ENCODE results near the gene IL1RAPL1.

Gene IL1RAPL1

DNA sequence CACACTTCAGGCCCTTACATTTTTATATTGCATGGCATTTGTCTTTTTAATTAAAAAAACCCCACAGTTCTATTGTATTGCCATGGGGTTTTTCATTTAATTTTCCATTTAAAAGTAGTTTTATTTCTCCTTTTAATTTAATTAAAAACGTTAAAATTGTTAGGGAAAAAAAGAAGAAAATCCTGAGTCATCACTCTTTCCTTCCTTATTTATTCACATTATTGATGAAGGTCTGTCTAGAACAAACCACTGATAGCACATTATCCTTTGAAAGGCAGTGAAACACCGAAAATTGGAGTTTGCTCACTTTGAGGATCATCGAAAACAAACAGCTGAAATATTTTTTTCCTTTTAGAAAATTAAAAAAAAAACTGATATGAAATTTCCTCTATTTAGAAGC, 868.5 kb downstream of the IL1RAPL1 start:
- DNase-seq, result no peak

DNA sequence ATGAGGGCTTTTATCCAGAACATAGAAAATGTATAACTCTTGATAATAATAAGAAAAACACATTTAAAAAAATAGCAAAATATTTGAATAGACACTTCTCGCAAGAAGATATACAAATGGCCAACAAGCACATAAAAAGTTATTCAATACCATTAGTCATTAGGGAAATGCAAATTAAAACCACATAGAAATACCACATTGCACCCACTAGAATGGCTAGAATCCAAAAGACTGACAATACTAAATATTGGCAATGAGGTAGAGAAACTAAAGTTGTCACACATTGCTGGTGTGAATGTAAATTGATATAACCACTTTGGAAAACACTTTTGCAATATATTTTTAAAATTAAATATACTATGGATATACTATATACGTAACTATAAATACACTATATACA, 873.8 kb downstream of the IL1RAPL1 start:
- DNase-seq, result no peak

DNA sequence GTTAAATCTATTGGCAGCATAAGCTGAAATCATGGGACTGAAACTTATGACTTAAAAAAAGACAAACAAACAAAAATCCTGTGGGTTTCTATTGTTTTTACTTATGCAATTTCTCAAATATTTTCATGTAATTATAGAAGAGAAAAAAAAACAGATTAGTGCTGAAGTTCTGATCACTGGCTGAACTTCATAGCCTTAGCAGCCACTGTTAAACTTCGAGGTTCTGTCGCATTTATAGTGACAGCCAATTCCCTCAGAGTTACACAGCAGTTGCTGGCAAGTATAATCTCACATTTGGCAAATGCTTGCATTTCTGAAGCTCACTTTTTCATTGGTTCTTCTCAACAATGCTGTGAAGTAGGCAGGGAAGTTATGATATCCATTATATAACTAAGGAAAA, 879.2 kb downstream of the IL1RAPL1 start:
- DNase-seq, result no peak

DNA sequence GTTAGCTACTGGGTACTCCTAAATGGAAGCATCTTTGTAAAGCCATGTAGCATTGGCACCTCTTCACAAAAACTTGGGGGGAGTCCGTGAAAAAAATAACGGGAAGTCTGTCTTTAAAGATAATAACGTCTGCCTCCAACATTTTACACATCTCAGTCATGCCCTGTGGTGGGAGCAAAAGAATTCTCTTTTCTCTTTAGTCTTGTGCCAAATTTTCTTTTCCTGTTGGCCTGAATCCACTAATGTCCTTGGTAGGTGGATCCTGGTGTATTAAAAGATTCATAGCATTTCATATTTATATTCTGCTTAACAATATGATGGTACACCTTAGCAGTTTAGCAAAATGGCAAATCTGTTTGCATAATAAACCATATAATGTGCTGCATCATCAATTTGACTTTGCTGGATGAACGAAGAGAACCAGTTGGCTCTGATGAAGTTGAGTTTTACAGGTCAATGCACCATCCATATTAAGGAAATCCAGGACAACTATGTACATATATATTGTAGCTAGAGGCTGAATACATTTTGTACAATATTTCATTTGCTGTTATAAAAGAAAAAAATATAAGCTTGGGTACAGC, 881.8 kb downstream of the IL1RAPL1 start:
- no peak for DNase-seq

DNA sequence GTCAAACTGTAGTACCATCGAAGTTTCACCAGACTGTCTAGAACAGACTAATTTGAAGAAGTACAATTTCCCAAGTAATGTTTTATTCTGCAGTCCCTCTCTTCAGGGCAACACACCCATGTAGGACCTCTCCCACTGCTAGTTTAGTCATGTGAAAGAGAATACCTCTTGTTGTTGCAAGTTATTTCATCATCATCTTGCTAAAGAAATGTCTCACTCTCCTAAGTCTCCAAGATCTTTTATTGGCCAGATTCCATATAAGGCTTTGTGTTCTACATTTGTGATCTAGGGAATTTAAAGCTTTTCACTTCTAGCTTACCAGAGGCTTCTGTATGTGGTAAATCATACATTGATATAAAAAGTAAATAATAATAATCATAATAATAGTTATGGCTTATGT, 882.8 kb downstream of the IL1RAPL1 start:
- no peak for DNase-seq

DNA sequence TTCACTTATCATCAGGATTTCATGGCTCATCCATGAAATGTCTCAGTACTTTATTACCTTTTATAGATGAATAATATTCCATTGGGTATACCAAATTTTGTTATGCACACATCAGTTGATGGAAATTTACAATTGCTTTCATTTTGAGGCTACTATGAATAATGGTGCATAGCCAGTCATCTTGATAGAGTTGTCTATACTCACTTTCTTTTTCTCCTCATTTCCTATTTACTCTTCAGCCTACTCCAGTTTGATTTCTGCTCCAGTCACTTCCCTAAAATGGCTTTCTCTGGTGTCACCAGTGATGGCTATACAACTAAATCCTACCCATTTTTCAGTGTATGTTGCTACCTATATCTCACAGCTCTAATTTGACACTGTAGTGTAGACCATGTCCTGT, 884.6 kb downstream of the IL1RAPL1 start:
- DNase-seq, result no peak

DNA sequence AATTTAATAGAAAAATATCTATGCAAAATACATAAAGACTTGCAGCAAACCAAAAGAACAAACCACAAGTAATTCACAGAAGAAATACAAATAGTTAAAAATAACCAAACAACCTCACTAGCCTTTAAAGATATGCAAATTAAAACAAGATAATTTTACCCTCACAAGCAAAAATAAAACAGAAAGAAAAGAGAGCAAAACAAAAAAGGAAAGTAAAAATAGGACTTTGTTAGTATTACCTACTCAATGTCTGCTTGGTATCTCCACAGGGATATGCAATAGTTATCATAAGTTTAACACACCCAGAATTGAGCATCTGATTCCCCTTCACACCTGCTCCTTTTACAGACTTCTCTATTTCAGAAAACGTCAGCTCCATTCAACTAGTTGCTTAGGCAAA, 890.6 kb downstream of the IL1RAPL1 start:
- DNase-seq, result no peak

DNA sequence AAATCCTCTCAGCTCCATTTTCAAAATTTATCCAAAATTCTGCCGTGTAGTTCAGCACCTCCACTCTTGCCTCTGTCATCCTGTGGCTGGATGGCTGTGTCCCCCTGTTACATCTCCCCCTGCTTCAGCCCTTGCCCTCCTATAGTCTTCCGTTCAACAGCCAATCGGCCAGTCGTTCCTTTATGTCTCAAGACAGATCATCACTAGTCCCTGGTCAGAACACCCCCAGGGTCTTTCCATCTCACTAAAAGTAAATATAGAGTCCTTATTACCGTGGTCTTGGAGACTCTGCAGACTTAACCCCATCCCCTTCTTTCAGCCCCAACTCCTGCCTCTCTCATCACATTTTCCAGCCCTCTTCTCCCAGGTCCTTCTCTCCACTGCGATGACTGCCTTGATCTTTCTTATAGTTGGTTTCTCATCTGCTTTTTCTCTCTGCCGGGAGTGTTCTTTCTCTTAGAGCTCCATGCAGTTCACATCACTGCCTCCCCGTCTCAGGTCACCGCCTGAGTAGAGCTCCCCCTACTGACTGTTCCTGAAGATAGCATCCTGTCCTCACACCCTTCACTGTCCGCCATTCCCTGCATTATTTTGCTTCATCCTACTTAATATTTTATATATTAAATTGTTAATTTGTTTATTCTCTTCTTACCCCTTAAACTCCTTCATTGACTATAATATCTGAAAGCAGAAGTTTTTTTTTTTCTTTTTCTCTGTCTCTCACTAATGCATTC, 891.3 kb downstream of the IL1RAPL1 start:
- no peak for DNase-seq

DNA sequence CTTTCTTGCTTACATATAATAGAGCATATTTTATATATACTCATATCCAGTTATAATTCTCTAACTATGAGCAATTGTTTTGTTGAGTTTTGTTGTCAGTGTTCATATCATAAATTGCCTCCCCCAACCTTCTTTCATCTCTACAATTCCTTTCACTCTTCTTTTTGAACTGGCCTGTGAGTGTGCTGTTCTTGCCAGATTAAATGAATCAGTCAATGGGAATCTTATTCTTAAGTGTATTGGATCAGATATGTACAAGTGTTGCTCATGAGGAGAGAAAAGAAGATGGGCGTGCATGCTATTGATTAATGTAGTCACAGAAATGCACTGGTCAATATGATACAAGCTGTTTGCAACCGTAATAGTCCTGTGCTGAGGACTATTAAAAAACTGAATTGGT, 900.0 kb downstream of the IL1RAPL1 start:
- DNase-seq, result no peak

DNA sequence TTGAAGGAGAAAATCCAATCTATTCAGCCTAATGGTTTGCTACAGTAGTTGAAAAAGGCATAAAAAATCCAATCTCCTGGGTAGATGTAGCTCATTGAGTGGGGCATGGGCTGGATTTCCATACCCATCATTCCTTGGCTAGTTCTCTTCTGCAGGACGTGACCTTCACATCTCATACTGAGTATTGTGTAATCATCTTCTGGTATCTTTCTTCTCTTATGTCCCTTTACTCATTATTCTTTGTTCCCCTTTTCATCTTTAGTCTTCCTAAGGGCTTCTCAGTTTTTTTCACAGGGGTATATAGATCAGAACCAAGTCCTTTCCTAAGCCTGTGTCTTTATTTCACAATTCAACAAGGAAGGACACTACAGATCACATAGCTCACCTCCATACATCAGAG, 900.5 kb downstream of the IL1RAPL1 start:
- DNase-seq, result no peak

DNA sequence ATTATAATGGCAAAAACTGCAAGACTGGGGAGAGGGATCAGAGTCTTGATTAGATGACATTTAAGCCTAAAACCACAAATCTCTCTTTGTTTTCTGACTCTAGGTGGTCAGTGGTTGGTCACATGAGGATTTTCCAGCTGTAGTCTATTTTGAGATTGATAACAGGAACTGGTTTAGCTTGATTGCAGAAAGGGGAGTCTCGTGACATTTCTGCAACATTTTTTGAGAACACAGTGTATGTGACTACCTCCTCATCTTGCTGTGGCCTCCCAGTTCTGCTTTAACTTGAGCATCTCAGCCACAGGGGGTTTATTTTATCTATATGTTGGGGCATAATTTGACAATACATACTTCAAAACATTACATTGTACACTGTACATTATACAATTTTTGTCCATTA, 901.7 kb downstream of the IL1RAPL1 start:
- DNase-seq, result no peak

DNA sequence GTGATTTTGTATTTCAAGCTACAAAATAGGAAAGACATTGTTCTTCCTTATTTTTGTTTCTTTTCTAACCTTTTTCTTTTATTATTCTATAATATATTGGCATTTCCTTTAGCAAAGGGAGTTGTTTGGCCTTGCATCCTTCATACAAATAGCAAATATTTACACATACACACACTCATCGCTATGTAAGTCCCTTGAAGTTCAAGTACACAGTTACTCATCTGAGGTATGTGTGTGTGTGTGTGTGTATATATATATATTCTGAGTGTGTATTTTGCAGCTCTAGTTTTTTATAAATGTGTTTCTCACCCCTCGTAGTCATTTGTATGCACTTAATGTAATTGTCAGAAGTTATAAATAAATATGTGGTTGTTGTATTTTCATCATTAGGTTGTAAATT, 903.4 kb downstream of the IL1RAPL1 start:
- DNase-seq, result no peak

DNA sequence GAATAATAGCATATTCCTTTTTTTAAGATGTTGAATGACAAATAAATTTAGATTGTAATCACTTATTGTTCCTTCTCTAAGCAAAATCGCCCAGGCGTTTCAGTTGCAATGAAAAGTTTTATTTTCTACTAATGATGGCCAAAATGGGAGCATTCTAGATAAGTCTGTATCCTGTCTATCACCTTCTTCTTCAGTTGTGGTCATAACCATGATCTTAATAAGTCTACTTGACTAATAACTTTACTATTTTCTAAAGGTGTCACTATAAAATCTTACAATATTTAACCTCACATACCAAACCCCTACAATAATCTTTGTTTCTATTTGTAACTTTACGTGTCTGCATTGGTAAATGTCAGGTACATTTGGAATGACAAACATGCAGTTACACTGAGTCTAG, 904.4 kb downstream of the IL1RAPL1 start:
- DNase-seq, result no peak

DNA sequence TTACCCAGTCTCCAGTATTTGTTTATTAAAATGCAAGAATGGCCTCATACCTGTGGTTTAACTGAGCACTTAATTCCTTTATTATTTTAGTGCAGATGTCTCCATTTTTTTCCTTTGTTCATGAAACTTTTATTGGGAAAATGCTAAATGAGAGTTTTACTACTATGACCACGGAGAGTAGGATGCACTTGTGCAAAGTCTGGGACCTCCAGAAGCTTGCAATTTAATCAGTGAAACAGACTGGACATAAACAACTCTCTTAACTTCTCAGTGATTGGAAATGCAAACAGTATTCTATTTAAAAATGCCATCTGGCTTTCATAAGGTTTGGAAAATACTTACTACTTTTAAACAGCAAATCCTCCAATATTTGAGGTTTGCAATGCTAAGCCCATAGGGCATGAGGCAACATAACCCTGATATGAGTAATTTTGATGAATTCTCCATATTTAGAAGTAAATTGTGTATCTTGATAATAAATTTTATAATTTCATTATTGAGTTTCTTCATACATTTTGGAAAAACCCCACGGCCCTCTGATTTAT, 909.5 kb downstream of the IL1RAPL1 start:
- DNase-seq, result no peak

DNA sequence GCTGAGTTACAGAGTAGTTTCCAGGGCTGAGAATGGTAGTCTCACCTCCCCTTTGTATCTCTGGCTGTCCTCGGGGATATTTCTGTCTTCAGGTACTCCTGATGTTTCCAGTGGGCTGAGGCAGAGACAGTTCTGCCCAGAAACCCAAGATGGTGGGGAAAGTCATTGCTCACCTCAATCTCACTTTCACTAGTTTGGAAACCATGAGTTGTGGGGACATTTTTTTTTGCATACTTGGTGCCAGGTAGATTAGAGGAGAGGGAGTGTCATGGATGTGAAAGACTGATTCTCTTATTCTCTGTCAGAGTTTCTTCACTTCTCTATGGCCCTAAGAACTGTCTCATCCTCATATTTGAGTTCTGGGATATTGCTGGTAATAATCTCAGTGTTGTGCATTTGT, 919.5 kb downstream of the IL1RAPL1 start:
- no peak for DNase-seq

DNA sequence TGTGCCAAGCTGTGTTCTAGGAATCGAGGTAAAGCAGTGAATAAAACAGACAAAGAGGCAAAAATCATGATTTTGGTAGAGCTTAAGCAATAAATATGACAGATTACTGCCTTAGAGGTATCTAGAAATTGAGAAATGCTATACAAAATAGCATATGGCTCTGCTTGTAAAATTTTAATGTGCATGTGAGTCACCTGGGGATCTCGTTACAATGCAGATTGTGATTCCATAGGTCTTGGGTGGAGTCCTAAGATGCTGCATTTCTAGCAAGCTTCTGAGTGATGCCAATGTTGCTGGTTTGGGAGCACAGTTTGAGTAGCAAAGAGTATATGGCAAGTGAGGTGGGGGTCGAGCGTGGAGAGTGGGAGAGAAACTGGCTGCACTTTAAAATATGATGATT, 930.9 kb downstream of the IL1RAPL1 start:
- DNase-seq, result no peak

DNA sequence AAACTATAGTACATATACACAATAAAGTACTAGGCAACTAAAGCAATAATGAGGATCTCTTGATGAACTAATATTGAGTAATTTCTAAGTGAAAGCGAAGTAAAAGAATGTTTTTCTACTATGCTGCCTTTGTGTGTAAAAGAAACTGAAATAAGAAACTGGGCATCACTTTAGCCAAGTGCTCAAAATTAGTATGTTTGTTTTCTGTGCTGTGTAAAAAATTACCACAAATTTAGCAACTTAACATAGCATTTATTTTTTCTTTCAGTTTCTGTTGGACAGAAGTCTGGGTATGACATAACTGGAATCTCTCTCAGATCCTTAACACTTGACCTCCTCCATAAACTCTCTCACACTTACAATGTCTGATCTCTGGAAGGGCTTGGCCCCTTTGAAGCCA, 941.0 kb downstream of the IL1RAPL1 start:
- no peak for DNase-seq

DNA sequence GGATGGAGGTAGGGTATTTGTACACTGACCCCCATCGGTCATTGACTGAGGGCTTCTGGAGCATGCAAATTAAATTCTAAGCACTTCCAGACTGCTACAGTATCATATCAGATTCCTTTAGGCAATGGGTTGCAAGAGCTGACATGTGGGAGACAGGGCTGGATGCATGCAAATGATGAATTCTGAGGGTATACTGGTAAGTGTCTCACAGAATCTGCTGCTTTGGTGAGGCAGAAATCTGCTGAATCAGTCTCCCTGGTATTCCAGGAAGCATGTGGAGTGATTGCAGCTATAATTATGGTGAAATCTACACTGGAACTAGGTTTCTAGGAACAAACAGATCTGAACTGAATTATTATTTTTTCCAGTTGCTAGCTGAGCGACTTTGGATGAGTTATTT, 943.3 kb downstream of the IL1RAPL1 start:
- no peak for DNase-seq

DNA sequence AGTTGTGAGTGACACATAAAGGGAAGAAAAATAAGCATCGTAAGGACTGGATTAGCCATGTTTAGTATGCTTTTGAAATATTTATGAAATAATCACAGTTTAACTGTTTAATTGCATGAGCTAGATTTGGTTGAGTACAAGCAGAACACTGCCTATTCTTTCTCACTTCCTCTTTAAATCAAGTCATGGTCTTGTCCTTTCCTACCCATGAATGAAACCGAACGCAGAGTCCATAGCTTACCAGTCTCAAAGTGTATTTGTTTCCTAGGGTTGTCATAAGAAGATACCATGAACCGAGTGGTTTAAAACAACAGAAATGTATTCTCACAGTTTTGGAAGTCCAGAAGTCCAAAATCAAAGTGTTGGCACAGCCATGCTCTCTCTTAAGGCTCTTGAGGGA, 944.1 kb downstream of the IL1RAPL1 start:
- no peak for DNase-seq

DNA sequence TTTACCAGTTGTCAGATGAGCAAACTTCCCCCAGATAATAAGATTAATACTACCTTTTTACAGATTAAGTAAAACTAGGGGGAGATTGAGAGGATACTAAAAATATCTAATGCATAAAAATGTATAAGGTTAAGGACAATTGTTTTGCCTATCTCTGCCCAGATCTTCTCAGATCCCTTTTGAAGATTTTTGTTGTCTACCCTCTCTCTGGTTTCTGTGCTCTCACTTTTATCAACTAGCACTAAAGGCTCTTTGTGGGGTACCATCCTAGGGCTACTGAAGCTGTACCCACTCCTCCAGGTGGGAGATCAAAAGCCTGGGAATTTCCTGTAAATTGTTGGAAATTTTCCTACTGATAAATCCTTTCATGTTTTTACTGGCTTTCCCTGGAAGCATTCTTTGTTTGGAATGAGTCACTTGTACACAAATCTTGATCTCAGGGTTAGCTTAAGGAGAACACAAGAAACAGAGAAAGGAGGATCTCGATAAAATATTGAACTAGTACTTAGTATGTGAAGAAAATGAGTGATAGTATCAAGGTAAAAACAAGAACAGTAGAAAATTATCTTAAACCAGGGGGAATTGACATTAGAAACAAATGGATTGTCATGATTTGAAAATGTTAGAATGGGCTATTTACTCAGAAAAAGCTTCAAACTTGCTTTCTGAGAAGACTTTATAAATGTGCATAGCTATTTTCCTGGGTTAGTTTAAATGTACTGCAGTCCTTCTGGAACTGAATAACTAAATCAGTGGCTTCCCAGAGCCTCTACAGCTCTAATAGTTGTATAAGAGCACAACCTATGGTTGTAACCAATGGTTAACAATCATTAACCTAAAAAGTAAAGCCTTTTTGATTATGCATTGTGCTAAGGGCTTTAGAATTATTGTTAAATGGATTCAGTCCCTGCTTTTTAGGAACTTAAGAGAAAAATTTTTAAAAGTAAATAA, 948.2 kb downstream of the IL1RAPL1 start:
- DNase-seq, result no peak

DNA sequence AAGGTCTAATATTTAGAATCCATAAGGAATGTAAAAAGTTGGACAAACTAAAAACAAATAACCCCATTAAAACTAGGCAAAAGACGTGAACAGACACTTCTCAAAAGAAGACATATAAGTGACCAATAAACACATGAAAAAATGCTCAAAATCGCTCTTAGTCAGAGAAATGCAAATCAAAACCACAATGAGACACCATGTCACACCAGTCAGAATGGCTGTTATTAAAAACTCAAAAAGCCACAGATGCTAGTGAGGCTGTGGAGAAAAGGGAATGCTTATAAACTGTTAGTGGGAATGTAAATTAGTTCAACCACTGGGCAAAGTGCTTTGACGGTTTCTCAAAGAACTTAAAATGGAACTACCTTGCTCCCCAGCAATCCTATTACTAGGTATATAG, 953.8 kb downstream of the IL1RAPL1 start:
- no peak for DNase-seq

DNA sequence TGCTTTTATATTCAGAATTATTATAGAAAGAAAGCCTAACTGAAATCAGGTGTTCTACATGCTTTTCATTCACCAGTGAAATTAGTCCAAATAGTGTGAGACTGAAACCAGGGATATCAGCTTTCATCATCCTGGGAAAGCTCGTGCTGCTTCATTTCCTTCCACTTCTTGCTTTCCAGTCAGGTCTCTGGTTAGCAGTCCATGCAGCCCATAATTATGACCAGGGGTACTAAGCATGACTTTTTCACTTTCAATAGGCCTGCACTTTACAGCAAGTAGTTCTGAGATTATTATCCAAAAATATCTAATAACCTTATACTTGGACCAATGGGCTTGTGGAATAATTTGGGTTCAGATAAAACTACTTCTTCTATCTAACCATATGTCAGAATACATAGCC, 954.9 kb downstream of the IL1RAPL1 start:
- DNase-seq, result no peak

DNA sequence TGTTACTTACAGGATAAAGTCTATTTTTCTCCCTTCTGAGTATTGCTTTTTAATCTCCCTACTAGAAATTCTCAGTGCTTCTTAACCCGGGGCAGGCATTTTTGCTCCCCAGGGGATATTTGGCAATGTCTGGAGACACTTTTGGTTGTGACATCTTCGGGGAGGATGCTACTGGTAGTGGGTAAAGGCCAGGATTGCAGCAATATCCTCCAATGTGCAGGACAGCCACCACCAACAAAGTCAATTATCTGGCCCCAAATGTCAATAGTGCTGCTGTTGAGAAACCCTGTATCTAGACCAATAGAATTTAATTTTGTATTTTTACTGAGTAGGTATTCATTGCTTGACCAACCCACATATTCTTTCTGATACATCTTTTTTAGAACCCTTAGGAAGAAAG, 958.6 kb downstream of the IL1RAPL1 start:
- no peak for DNase-seq

DNA sequence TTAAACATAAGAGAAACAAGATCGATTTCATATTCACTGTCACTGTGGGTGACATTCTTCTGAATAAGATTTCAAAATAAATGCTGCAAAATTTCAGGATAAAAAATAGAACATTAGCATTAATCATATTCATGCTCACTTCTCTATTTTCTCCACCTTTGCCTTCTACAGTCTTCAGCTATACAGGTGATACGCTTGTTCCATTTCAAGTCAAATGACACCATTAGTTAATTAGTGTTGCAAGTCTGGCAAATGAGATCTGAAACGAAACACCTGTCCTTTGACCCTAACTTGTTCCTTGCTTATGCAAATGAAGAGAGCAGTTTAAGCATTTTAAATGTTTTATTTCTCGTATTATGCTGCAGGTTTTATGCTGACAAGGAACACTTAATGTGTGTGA, 960.6 kb downstream of the IL1RAPL1 start:
- no peak for DNase-seq

All from left hindlimb (tissue), 1 donor.